ENCODE data around the gene CELF5.
"Not testable (repeated sequence)": the region's sequence is repeated elsewhere in the genome, so short reads cannot be mapped to it uniquely, and the experiment has no call there.

The CELF5 gene

GRCh38 chr19:3291644-3292043 is 67.2 kb downstream of the CELF5 start:
- Histone ChIP-seq H3K27me3 (replicated peaks; ENCODE audit: control insufficient read depth, insufficient read depth, low read length) (peaks cover 46% of the 10 kb centered on the region), H3K9me3 (ENCODE audit: control insufficient read depth, low read length) (no peaks in the 10 kb centered on the region), H3K4me1 (ENCODE audit: control insufficient read depth, insufficient read depth, low read length) (no peaks in the 10 kb centered on the region), H3K36me3 (ENCODE audit: control insufficient read depth, insufficient read depth, low read length, severe bottlenecking) (no peaks in the 10 kb centered on the region), H3K4me3 (ENCODE audit: low read length) (no peak overlapping the region), H3K9ac (ENCODE audit: low read length) (no peak overlapping the region)
- no peak for DNase-seq (ENCODE audit: low read depth)

GRCh38 chr19:3292958-3293529 is 68.6 kb downstream of the CELF5 start:
- peaks cover 46% of the 10 kb centered on the region for H3K27me3 ChIP-seq (replicated peaks; ENCODE audit: control insufficient read depth, insufficient read depth, low read length)
- no peak overlapping the region for H3K9ac ChIP-seq (ENCODE audit: low read length)
- no peaks in the 10 kb centered on the region for H3K4me1 ChIP-seq (ENCODE audit: control insufficient read depth, insufficient read depth, low read length)
- H3K4me3 ChIP-seq (ENCODE audit: low read length): no peak overlapping the region
- DNase-seq (ENCODE audit: low read depth): no peak
- H3K36me3 ChIP-seq (ENCODE audit: control insufficient read depth, insufficient read depth, low read length, severe bottlenecking): no peaks in the 10 kb centered on the region
- H3K9me3 ChIP-seq (ENCODE audit: control insufficient read depth, low read length): no peaks in the 10 kb centered on the region

DNA sequence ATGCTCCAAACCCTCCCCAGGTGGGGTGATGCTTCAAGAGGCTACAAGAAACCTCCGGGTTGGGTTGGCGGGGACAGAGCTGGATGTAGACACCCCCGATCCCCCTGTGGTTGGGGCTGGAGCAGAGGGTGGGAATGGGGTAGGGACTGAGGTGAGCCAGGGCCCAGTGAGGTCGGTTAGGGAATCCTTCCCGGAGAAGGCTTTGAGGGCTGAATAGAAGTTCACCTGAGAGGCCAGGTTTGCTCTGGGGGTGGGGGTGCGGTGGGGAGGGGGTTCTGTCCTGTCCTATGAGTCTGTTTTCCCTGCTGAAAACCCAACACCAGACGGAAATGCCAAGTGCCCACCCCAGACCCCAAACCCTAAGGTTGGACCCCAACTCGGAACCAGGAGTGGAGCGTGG is 69.1 kb downstream of the CELF5 start:
- H3K4me3 ChIP-seq (ENCODE audit: low read length): no peak overlapping the region
- no peak for DNase-seq (ENCODE audit: low read depth)
- no peaks in the 10 kb centered on the region for H3K4me1 ChIP-seq (ENCODE audit: control insufficient read depth, insufficient read depth, low read length)
- H3K9me3 ChIP-seq (ENCODE audit: control insufficient read depth, low read length): no peaks in the 10 kb centered on the region
- no peaks in the 10 kb centered on the region for H3K36me3 ChIP-seq (ENCODE audit: control insufficient read depth, insufficient read depth, low read length, severe bottlenecking)
- H3K27me3 ChIP-seq (replicated peaks; ENCODE audit: control insufficient read depth, insufficient read depth, low read length): peaks cover 44% of the 10 kb centered on the region
- no peak overlapping the region for H3K9ac ChIP-seq (ENCODE audit: low read length)

DNA sequence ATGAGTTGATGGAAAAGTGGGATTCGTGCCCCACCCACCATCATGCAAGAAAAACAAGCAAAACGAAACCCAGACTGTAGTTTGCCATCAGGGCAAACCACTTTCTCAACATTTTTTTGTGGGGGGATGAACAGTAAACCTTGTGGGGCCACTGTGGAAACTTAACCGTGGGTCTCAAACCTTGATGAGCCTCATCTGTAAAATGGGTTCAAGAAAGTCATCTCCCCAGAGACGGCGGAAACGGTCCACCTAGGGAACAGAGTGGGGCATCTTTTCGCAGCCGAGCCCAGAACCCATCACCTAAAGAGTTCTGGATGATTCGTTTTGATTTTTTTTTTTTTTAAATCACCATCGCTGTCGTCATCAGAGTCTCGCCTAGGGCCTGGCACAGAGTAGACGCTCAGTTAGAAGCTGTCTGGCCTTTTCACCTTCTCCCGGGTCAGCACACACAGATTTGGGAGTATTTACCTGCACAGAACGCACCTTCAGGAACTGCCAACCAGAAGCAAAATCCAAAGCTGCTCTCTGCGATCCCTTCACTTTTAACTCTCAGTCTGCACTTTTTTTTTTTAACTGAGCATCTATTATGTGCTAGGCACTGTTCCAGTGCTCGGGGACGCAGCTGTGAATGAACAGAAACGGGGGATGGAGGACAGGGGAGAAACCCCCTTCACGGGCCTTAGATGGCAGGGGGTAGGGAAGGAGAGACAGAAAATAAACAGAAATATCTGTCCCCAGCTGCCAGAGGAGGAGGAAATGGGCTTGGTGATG is 69.8 kb downstream of the CELF5 start:
- Histone ChIP-seq H3K36me3 (ENCODE audit: control insufficient read depth, insufficient read depth, low read length, severe bottlenecking) (no peaks in the 10 kb centered on the region), H3K9ac (ENCODE audit: low read length) (no peak overlapping the region), H3K9me3 (ENCODE audit: control insufficient read depth, low read length) (no peaks in the 10 kb centered on the region), H3K4me1 (ENCODE audit: control insufficient read depth, insufficient read depth, low read length) (no peaks in the 10 kb centered on the region), H3K4me3 (ENCODE audit: low read length) (no peak overlapping the region), H3K27me3 (replicated peaks; ENCODE audit: control insufficient read depth, insufficient read depth, low read length) (peaks cover 44% of the 10 kb centered on the region)
- no peak for DNase-seq (ENCODE audit: low read depth)

GRCh38 chr19:3295581-3295980 is 71.1 kb downstream of the CELF5 start:
- Histone ChIP-seq H3K36me3 (ENCODE audit: control insufficient read depth, insufficient read depth, low read length, severe bottlenecking) (no peaks in the 10 kb centered on the region), H3K9me3 (ENCODE audit: control insufficient read depth, low read length) (no peaks in the 10 kb centered on the region), H3K9ac (ENCODE audit: low read length) (no peak overlapping the region), H3K4me1 (ENCODE audit: control insufficient read depth, insufficient read depth, low read length) (no peaks in the 10 kb centered on the region), H3K4me3 (ENCODE audit: low read length) (no peak overlapping the region), H3K27me3 (replicated peaks; ENCODE audit: control insufficient read depth, insufficient read depth, low read length) (peaks cover 47% of the 10 kb centered on the region)
- DNase-seq (ENCODE audit: low read depth): no peak

GRCh38 chr19:3296034-3296433 is 71.6 kb downstream of the CELF5 start:
- peaks cover 44% of the 10 kb centered on the region for H3K27me3 ChIP-seq (replicated peaks; ENCODE audit: control insufficient read depth, insufficient read depth, low read length)
- no peaks in the 10 kb centered on the region for H3K9me3 ChIP-seq (ENCODE audit: control insufficient read depth, low read length)
- no peak overlapping the region for H3K4me3 ChIP-seq (ENCODE audit: low read length)
- no peaks in the 10 kb centered on the region for H3K4me1 ChIP-seq (ENCODE audit: control insufficient read depth, insufficient read depth, low read length)
- DNase-seq (ENCODE audit: low read depth): no peak
- H3K36me3 ChIP-seq (ENCODE audit: control insufficient read depth, insufficient read depth, low read length, severe bottlenecking): no peaks in the 10 kb centered on the region
- no peak overlapping the region for H3K9ac ChIP-seq (ENCODE audit: low read length)

- Histone ChIP-seq H3K9me3 (ENCODE audit: control insufficient read depth, low read length) (no peaks in the 10 kb centered on the region), H3K4me3 (ENCODE audit: low read length) (no peak overlapping the region), H3K27me3 (replicated peaks; ENCODE audit: control insufficient read depth, insufficient read depth, low read length) (peaks cover 41% of the 10 kb centered on the region), H3K36me3 (ENCODE audit: control insufficient read depth, insufficient read depth, low read length, severe bottlenecking) (no peaks in the 10 kb centered on the region), H3K9ac (ENCODE audit: low read length) (no peak overlapping the region), H3K4me1 (ENCODE audit: control insufficient read depth, insufficient read depth, low read length) (no peaks in the 10 kb centered on the region)
- no peak for DNase-seq (ENCODE audit: low read depth)
Observed at GRCh38 chr19:3296446-3296845, 72.0 kb downstream of the CELF5 start.

DNA sequence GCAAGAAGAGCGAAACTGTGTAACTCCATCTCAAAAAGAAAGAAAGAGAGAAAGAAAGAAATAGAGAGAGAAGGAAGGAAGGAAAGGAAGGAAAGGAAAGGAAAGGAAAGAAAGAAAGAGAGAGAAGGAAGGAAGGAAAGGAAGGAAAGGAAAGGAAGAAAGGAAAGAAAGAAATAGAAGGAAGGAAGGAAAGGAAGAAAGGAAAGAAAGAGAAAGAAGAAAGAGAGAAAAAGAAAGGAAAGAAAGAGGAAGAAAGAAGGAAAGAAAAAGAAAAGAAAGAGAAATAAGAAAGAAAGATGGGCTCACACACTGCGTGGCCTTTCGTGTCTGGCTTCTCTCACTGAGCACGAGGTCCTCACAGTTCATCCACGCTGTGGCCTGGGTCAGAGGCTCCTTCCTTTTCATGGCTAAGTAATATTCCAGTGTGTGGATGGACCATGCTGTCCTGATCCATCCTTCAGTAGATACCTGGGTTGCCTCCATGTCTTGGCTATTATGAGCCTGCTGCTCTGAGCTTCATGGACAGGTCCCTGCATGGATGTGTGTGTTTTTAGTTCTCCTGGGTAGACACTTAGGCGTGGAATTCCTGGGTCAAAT is 74.5 kb downstream of the CELF5 start:
- Histone ChIP-seq H3K36me3 (ENCODE audit: control insufficient read depth, insufficient read depth, low read length, severe bottlenecking) (no peaks in the 10 kb centered on the region), H3K4me3 (ENCODE audit: low read length) (no peak overlapping the region), H3K4me1 (ENCODE audit: control insufficient read depth, insufficient read depth, low read length) (no peaks in the 10 kb centered on the region)

DNA sequence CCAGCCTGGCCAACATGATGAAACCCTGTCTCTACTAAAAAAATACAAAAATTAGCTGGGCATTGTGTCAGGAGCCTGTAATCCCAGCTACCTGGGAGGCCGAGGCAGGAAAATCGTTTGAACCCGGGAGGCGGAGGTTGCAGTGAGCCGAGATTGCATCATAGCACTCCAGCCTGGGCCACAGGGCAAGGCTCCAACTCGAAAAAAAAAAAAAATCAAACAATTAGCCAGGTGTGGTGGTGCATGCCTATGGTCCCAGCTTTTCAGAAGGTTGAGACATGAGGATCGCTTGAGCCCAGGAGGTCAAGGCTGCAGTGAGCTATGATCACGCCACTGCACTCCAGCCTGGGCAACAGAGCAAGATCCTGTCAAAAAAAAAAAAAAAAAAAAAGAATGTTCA is 76.1 kb downstream of the CELF5 start:
- not testable (repeated sequence) for DNase-seq (ENCODE audit: low read depth); H3K36me3 ChIP-seq (ENCODE audit: control insufficient read depth, insufficient read depth, low read length, severe bottlenecking); H3K4me3 ChIP-seq (ENCODE audit: low read length); H3K4me1 ChIP-seq (ENCODE audit: control insufficient read depth, insufficient read depth, low read length); H3K9me3 ChIP-seq (ENCODE audit: control insufficient read depth, low read length); H3K9ac ChIP-seq (ENCODE audit: low read length)
- peaks cover 27% of the 10 kb centered on the region for H3K27me3 ChIP-seq (replicated peaks; ENCODE audit: control insufficient read depth, insufficient read depth, low read length)

More for the DNA sequence above, 74.5 kb downstream of the CELF5 start:
- no peak for DNase-seq (ENCODE audit: low read depth)
- Histone ChIP-seq H3K9me3 (ENCODE audit: control insufficient read depth, low read length) (peaks cover 6% of the 10 kb centered on the region), H3K27me3 (replicated peaks; ENCODE audit: control insufficient read depth, insufficient read depth, low read length) (peaks cover 33% of the 10 kb centered on the region), H3K9ac (ENCODE audit: low read length) (no peak overlapping the region)

- H3K27me3 ChIP-seq (replicated peaks; ENCODE audit: control insufficient read depth, insufficient read depth, low read length): peaks cover 28% of the 10 kb centered on the region
- peaks cover 9% of the 10 kb centered on the region for H3K4me1 ChIP-seq (ENCODE audit: control insufficient read depth, insufficient read depth, low read length)
- H3K9ac ChIP-seq (ENCODE audit: low read length): no peak overlapping the region
- no peak overlapping the region for H3K4me3 ChIP-seq (ENCODE audit: low read length)
- H3K36me3 ChIP-seq (ENCODE audit: control insufficient read depth, insufficient read depth, low read length, severe bottlenecking): no peaks in the 10 kb centered on the region
- no peak for DNase-seq (ENCODE audit: low read depth)
- H3K9me3 ChIP-seq (ENCODE audit: control insufficient read depth, low read length): peaks cover 6% of the 10 kb centered on the region
Observed at GRCh38 chr19:3302755-3303154, 78.3 kb downstream of the CELF5 start.

DNA sequence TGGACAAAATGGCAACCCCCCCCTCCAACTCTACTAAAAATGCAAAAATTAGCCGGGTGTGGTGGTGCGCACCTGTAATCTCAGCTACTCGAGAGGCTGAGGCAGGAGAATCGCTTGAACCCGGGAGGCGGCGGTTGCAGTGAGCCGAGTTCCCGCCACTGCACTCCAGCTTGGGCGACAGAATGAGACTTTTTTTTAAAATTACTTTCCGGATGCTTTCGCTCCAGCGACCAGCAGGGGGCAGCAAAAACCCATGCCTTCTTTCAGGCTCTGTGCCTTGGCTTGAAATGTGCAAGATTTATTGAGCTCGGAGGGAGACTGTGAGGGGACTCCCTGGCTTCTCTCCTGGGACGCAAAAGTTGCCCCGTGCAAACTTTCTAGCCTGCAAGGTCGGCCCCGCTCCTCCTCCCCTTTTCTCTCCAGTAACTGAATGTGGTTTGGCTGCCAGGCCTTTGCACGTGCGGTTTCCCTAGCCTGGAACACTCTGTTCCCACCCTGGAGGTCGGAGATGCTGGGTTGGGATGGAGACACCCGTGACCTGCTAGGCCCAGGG is 80.5 kb downstream of the CELF5 start:
- H3K27me3 ChIP-seq (replicated peaks; ENCODE audit: control insufficient read depth, insufficient read depth, low read length): peaks cover 39% of the 10 kb centered on the region
- peaks cover 6% of the 10 kb centered on the region for H3K9me3 ChIP-seq (ENCODE audit: control insufficient read depth, low read length)
- H3K9ac ChIP-seq (ENCODE audit: low read length): peak overlapping the region; percentile 34
- peaks cover 9% of the 10 kb centered on the region for H3K4me1 ChIP-seq (ENCODE audit: control insufficient read depth, insufficient read depth, low read length)
- no peak overlapping the region for H3K4me3 ChIP-seq (ENCODE audit: low read length)
- peak; percentile 86 for DNase-seq (ENCODE audit: low read depth)
- H3K36me3 ChIP-seq (ENCODE audit: control insufficient read depth, insufficient read depth, low read length, severe bottlenecking): no peaks in the 10 kb centered on the region
